Chondrocyte (in vitro differentiated cells): ENCODE data around the gene TMEM135. TPM values are rescaled to one million over a fixed set of nuclear protein-coding genes. Genes with fewer than 3 reads are reported as not detected.

Experiments
- DNase-seq: peaks from one replicate; pipeline ENCODE4 v3.0.0; 2021; ENCODE audit warnings: mixed read lengths, low spot score
- H3K27ac Mint-ChIP-seq: one replicate; pipeline ENCODE4 v1.8.0; 2021; ENCODE audit warnings: mild to moderate bottlenecking, moderate library complexity, mixed read lengths; ENCODE audit not compliant: unreplicated experiment
- H3K27me3 Mint-ChIP-seq: 2 replicates; pipeline ENCODE4 v1.8.0; 2021; ENCODE audit warnings: low read depth, mixed read lengths
- H3K36me3 Mint-ChIP-seq: 2 replicates; pipeline ENCODE4 v1.8.0; 2021; ENCODE audit warnings: low read depth, mixed read lengths
- H3K4me1 Mint-ChIP-seq: 2 replicates; pipeline ENCODE4 v1.8.0; 2021; ENCODE audit warnings: low read depth, mild to moderate bottlenecking, mixed read lengths
- H3K4me3 Mint-ChIP-seq: one replicate; pipeline ENCODE4 v1.8.0; 2021; ENCODE audit warnings: mild to moderate bottlenecking, moderate library complexity, mixed read lengths; ENCODE audit not compliant: unreplicated experiment
- H3K9me3 Mint-ChIP-seq: 2 replicates; pipeline ENCODE4 v1.8.0; 2021; ENCODE audit warnings: low read depth, mixed read lengths
- CTCF ChIP-seq: fragments of 200-600 bp; sonication (generic); IDR thresholded peaks from 2 replicates; pipeline ENCODE4 v1.5.0; 2021; ENCODE audit warnings: antibody characterized with exemption, mild to moderate bottlenecking, moderate library complexity
- total RNA-seq: library from RNA; stranded (reverse); gene quantifications from 3 replicates; pipeline ENCODE4 v1.2.1, GENCODE V29; 2021

The TMEM135 gene
- total RNA-seq, 1 donor from 2014 or later = 13.3 TPM

DNA sequence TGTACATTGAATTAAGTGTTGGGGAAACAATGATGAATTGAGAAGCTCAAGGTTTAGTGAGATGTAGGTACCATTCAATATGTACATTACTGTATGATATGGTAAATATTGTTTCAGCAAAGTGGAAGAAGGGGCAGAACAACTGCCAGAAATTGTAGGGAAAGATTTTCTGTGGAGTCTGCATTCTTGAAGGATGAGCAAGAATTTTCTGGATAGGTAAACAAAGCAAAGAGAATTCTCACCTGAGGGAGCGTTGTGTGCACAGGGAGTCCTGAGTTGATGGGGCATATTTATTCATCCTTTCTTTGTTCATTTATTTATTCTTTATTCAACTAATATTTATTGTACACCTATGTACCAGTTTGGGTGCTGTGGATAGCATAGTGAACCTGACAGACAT, 83.2 kb downstream of the TMEM135 start:
- TF ChIP-seq CTCF = no peak
- DNase-seq = no peak
- Mint-ChIP-seq H3K4me1 (no peaks in the 10 kb centered on the region), H3K9me3 (no peaks in the 10 kb centered on the region), H3K36me3 (peaks cover 1% of the 10 kb centered on the region), H3K4me3 (no peak overlapping the region), H3K27ac (no peak overlapping the region), H3K27me3 (no peaks in the 10 kb centered on the region)

- H3K27ac Mint-ChIP-seq = no peak overlapping the region
- TF ChIP-seq CTCF = no peak
- H3K4me1 Mint-ChIP-seq = peaks cover 3% of the 10 kb centered on the region
- no peak overlapping the region for H3K4me3 Mint-ChIP-seq
- DNase-seq = no peak
- no peaks in the 10 kb centered on the region for H3K9me3 Mint-ChIP-seq
- H3K27me3 Mint-ChIP-seq = no peaks in the 10 kb centered on the region
- H3K36me3 Mint-ChIP-seq = no peaks in the 10 kb centered on the region
These were observed 85.1 kb downstream of the TMEM135 start for GRCh38 chr11:87122852-87123251.

DNA sequence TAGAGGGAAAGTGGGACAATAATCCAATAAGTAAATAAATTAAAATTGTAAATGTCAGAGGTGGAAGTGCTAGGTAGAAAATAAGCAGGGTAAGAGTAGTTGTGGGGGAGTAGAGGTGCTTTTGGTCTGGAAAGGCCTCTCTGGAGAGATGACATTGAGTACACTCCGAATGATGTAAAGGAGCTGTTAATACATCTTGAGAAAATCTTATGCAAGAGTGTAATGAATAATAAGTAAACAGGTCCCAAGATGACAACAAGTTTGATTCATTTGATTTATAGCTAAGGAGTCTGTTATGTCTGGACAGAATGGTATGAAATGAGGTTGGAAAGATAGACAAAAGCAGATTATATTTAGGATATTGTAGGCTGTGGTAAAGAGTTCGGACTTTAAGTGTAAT, 87.5 kb downstream of the TMEM135 start:
- H3K27me3 Mint-ChIP-seq = no peaks in the 10 kb centered on the region
- no peak for TF ChIP-seq CTCF
- no peaks in the 10 kb centered on the region for H3K9me3 Mint-ChIP-seq
- H3K27ac Mint-ChIP-seq = no peak overlapping the region
- no peak overlapping the region for H3K4me3 Mint-ChIP-seq
- H3K4me1 Mint-ChIP-seq = peaks cover 3% of the 10 kb centered on the region
- no peaks in the 10 kb centered on the region for H3K36me3 Mint-ChIP-seq
- DNase-seq = no peak

GRCh38 chr11:87127101-87127500, 89.4 kb downstream of the TMEM135 start:
- no peaks in the 10 kb centered on the region for H3K27me3 Mint-ChIP-seq
- H3K4me1 Mint-ChIP-seq = peaks cover 3% of the 10 kb centered on the region
- H3K9me3 Mint-ChIP-seq = no peaks in the 10 kb centered on the region
- no peak for DNase-seq
- no peaks in the 10 kb centered on the region for H3K36me3 Mint-ChIP-seq
- H3K4me3 Mint-ChIP-seq = no peak overlapping the region
- TF ChIP-seq CTCF = no peak
- no peak overlapping the region for H3K27ac Mint-ChIP-seq

GRCh38 chr11:87128372-87128771, 90.6 kb downstream of the TMEM135 start:
- no peaks in the 10 kb centered on the region for H3K9me3 Mint-ChIP-seq
- no peak overlapping the region for H3K4me3 Mint-ChIP-seq
- no peak for DNase-seq

More at GRCh38 chr11:87128372-87128771, 90.6 kb downstream of the TMEM135 start:
- no peak for TF ChIP-seq CTCF
- H3K4me1 Mint-ChIP-seq = peaks cover 3% of the 10 kb centered on the region
- H3K27ac Mint-ChIP-seq = no peak overlapping the region
- H3K27me3 Mint-ChIP-seq = no peaks in the 10 kb centered on the region
- H3K36me3 Mint-ChIP-seq = no peaks in the 10 kb centered on the region
